Gastroesophageal sphincter (tissue), 3 donors: Measurements from ENCODE around the gene LAMC1.

Experiments used
- CTCF ChIP-seq, 4 experiments: fragments of 200-600 bp in 2 of 4; fragments of 450-650 bp in 2 of 4; sonication (generic) in 1 of 4; IDR thresholded peaks; one replicate each; pipeline ENCODE4 v1.5.1; 2017 to 2019; ENCODE audit warnings: antibody characterized with exemption in 4 of 4, mild to moderate bottlenecking in 2 of 4, moderate library complexity in 2 of 4
- EP300 ChIP-seq: sonication (generic); formaldehyde crosslinking; IDR thresholded peaks from one replicate; pipeline ENCODE4 v1.6.1; 2017; ENCODE audit warnings: antibody characterized with exemption, mild to moderate bottlenecking

DNA sequence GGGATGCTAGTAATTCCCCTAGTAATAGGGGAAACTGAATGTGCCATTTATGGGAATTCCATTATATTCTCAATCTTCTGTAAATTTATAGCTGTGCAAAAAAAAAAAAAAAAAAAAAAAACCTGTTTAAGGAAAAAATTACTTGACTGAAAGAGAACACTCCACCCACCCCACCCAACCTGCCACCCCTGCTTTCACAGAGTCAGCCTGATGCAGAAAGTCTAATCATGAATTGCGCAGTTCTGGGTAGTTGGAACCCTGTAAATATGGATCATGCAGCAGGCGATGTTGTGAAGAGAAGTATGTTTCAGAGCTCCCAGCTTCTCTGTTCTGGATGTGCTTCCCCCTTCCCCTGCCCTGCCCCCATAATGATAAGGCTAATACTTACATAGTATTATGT, 143.2 kb downstream of the LAMC1 start:
- no peak for TF ChIP-seq EP300
- no peak for TF ChIP-seq CTCF (IDR thresholded peaks at IDR 0.05)
